GM18870 (cell line): Measurements from ENCODE around the gene COQ6.
"Not testable (repeated sequence)": the region's sequence is repeated elsewhere in the genome, so short reads cannot be mapped to it uniquely, and the experiment has no call there.

Experiments
- ATAC-seq: cut with Tn5 transposase; IDR thresholded peaks from one replicate; pipeline ENCODE4 v1.9.1; 2021; ENCODE audit warnings: moderate library complexity; ENCODE audit not compliant: unreplicated experiment

COQ6 gene

DNA sequence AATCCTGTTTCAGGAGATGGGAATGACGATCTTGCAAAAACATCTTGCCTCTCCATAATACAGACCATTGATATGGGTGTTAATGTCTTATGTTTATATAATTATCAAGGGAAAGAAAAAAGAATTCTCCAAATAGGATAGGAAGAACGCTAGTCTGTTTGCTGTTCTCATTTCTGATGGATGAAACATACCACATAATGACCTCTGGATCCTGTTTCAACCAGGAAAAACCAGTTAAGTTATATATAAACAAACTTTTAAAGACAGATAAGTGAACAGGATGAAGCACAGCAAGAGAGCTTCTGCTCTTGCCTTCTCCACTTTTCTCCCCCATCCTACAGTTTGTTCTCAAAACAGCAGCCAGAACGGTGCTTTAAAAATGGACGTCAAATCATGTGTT, 27.8 kb downstream of the COQ6 start:
- ATAC-seq = no peak

DNA sequence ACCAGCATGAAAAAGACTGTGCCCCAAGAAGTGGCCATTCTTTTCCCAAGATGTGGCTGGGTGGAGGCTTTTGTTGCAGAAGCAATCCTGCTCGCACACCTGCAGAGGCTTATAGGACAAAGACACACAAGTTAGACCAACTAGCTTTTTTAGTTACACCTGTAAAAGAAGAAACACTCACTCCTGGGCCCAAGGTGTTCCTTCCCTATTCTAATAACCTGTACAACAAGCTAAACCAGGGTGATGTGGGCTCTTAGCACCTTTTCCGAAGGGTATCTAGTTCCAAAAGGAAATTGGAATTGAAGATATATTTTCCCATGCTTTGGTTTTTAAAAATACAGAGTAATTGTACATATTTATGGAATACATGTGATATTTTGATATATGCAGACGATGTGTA, 38.0 kb downstream of the COQ6 start:
- ATAC-seq = no peak

DNA sequence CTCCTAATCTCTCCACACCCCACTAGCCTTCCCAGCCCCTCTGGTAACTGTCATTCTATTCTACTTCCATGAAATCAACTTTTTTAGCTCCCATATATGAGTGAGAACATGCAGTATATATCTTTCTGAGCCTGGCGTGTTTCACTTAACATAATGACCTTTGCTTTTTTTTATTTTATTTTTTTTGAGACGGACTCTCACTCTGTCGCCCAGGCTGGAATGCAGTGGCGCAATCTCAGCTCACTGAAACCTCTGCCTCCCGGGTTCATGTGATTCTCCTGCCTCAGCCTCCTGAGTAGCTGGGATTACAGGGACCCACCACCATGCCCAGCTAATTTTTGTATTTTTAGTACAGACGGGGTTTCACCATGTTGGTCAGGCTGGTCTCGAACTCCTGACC, 38.6 kb downstream of the COQ6 start:
- not testable (repeated sequence) for ATAC-seq

DNA sequence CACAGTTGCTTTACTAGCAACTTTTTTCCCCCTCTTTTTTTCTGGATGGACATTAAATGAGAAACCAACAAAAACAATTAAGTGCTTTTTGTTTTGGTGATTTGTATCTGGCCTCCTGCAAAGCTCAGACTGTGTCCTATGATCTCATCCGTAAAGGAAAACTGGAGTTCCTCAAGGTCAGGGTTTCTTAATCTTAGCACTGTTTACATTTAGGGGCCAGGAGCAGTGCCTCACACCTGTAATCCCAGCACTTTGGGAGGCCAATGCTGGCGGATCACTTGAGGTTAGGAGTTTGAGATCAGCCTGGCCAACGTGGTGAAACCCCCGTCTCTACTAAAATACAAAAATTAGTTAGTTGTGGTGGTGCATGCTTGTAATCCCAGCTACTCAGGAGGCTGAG, 41.0 kb downstream of the COQ6 start:
- ATAC-seq = no peak

DNA sequence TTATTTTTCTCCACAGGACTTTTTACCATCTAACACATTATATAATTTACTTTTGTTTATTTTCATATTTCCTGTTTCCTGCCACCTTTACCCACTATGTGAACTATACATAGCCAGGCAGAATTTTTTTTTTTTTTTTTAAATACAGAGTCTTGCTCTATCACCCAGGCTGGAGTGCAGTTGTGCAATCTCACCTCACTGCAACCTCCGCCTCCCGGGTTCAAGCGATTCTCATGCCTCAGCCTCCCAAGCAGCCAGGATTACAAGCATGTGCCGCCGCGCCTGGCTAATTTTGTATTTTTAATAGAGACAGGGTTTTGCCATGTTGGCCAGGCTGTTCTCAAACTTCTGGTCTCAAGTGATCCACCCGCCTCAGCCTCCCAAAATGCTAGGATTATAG, 44.8 kb downstream of the COQ6 start:
- not testable (repeated sequence) for ATAC-seq

DNA sequence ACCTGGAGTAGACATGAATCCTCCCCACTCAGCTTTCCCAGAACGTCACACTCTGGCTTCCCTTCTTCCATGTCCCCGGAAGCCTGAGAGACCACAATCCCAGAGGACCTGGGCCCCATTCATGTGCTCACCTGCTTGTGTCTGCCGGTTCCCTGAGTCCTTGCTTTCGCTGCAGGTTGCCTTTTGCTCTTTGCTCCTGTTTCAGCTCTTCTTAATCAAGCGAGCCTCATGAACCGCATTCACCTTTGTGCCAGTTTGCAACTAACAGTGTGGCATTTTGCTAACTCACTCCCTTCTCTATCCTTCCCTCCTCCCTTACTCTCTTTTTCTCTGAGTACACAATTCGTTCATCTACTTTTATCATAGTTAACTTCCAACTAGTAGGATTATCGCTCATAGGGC, 45.9 kb downstream of the COQ6 start:
- no peak for ATAC-seq

DNA sequence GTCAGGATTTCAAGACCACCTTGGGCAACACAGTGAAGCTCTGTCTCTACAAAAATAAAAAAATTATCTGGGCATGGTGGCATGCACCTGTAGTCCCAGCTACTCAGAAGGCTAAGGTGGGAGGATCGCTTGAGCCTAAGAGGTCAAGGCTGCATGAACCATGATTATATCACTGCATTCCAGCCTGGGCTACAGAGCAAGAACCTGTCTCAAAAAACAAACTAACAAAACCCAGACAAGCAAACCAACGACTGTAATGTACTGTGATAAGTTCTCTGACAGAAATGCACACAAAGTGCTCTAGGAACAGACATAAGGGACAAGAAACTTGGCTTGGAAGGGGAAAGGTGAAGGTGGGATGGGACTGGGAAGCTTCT, 46.6 kb downstream of the COQ6 start:
- ATAC-seq = no peak

DNA sequence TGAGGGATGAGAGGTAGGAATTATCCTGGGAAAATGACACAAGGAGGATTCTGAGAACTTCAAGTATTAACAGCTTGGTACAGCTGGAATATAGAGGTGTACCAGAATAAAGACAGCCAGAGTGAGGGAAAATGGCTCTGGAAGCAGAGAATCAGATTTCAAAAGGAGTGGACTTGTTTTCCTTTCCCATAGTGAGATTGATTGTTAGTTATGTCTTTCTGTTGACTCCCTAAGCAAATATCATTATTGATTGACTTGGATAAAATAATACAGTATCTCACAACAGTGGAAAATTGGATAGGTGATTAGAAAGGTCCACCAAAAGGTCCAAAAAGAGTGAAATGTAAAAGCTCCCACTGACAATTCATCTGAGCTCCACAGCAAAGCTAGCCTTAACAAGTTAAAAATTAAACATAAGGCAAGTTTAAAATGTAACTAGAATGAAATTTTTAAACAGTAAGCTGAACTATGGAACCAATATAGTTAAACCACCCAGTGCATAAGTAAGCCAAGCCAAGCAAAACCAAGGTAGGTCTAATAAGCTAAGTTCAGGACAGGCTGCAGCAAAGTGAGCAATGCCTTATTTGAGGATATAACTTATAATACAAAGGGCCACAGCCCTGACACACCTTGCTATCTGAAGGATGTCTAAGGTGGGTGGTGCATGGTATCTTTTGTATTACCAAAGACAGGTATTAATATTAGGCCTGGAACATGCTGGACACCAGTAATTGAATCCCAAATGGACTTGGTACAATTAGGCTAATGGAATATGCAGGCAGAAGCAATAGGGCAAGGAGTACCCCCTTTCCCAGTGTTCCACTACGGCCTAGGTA, 47.2 kb downstream of the COQ6 start:
- no peak for ATAC-seq

DNA sequence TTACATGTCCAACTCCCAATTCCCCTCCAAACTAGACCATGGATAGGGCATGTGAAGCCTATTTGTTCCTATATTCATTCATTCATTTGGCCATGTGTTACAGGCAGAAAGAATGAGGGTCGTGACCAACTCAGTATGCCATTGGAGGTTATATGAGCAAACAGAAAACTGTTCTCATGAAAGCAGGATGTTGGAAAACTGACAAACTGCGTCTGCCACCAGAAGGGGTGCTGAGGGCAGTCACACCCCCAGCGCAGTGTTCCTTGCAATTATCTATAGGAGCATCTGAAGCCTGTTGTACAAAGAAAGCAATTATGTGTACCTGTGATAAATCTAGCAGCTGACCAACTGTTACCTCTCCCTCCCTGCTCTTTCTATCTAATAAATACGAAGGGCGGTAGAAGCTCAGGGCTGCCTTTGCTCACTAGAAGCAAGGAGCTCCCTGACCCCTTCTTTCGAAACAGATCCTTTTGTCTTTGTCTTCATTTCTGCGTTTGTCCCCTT, 47.9 kb downstream of the COQ6 start:
- ATAC-seq = no peak

DNA sequence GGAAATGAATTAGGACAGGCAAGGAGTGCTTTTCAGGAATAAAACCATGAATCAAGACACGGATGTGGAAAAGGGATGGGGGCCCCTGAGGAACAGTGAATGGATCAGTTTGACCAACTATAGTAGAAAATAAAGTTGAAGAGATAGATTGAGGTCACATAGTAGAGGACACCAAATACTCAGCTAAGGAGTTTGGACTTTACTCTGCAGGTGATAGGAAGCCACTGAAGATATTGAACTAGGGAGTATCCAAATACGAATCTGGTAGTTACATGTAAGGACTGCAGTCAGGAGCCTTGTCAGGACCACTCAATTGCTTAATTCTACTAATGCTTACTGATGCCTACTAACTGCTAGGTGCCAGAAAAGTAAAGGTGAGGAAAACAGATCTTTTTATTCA, 48.6 kb downstream of the COQ6 start:
- no peak for ATAC-seq

DNA sequence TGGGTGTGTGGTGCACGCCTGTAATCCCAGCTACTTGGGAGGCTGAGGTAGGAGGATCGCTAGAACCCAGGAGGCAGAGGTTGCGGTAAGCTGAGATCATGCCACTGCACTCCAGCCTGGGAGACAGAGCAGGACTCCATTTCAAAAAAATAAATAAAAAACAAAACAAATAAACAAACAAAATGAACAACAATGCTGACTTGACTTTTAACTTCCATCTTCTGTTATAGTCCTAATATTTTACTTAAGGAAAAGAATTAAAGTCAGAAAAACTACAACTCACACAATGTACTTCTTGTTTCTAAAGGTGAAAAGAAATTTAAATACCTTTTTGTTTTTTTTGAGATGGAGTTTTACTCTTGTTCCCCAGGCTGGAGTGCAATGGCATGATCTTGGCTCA, 55.6 kb downstream of the COQ6 start:
- ATAC-seq = not testable (repeated sequence)

DNA sequence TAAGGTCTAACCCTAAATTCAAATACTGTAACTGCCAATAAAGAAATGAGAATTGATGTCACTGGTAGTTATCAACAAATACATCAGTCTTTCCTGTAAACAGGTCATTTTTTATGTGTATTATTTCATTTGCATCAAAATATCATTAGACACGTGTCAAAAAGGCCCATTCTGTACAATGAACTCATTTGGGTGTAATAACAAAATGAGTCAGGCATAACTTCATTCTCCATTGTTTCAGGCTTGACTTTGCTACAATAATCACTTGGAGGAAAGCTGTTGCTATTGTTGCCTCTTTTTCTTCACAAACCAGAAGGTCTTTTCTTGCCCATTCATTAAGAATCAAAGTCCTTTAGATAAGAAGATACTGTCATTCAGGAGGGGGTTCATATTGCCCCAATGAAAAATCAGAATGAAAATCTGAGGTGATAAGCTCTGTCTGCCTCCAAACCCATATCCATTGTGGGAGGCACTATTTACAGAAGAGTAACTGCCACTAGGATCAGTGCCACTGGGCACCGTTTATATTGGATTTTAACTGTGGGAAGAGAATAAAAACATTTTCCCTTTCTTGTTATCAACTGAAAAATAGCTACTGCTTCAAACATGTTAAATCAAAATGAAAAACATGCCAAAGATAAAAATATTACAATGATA, 58.9 kb downstream of the COQ6 start:
- ATAC-seq = no peak
